GM13976 (cell line): ENCODE results near the gene RARRES2.
A peak's percentile ranks its signal among the peaks of the same experiment; 100 is the strongest.

ENCODE experiments used
- DNase-seq: peaks from one replicate; pipeline ENCODE4 v3.0.0; 2012; ENCODE audit warnings: low spot score
- CTCF ChIP-seq: IDR thresholded peaks from 2 replicates; pipeline ENCODE4 v1.5.1; 2012; ENCODE audit warnings: borderline replicate concordance, mild to moderate bottlenecking; ENCODE audit not compliant: insufficient read depth; ENCODE audit errors: extremely low read depth, missing control alignments, control extremely low read depth
- in situ Hi-C: fragments of 300-500 bp; cut with MboI; formaldehyde crosslinking; loops from one replicate; pipeline ENCODE4 v1.12.0; 2022; ENCODE audit warnings: low sequenced_read_pairs, mixed read lengths, inconsistent platforms; ENCODE audit not compliant: unreplicated experiment

Gene RARRES2

GRCh38 chr7:150333659-150334058 is 7.8 kb downstream of the RARRES2 start:
- in situ Hi-C loops = no loop called here
- no peak for TF ChIP-seq CTCF
- peak; percentile 23 for DNase-seq

GRCh38 chr7:150332852-150333635 is 8.4 kb downstream of the RARRES2 start:
- in situ Hi-C loops = no loop called here
- DNase-seq = peak; percentile 21
- no peak for TF ChIP-seq CTCF

GRCh38 chr7:150330211-150330885 is 11.1 kb downstream of the RARRES2 start:
- DNase-seq = peak; percentile 20
- in situ Hi-C loops = no loop called here
- no peak for TF ChIP-seq CTCF

GRCh38 chr7:150329331-150330120 is 11.9 kb downstream of the RARRES2 start:
- in situ Hi-C loops = no loop called here
- DNase-seq = no peak
- TF ChIP-seq CTCF = no peak

GRCh38 chr7:150327308-150327707 is 14.1 kb downstream of the RARRES2 start:
- TF ChIP-seq CTCF = no peak
- in situ Hi-C loops = no loop called here
- no peak for DNase-seq

- no peak for DNase-seq
- no peak for TF ChIP-seq CTCF
- in situ Hi-C loops = no loop called here
Measured at GRCh38 chr7:150326657-150327268, 14.7 kb downstream of the RARRES2 start.
